Astrocyte (in vitro differentiated cells and primary cell): Measurements from ENCODE around the gene NUMA1. TPM values are rescaled to one million over a fixed set of nuclear protein-coding genes. Genes with fewer than 3 reads are reported as not detected.

Source experiments
- DNase-seq: peaks from one replicate; pipeline ENCODE4 v3.0.0-alpha.2; 2010; ENCODE audit warnings: low read depth
- FAIRE-seq: peaks from 2 replicates; lab custom pipeline; 2011; peaks lifted over from hg19 to GRCh38; lab: Jason Lieb, UNC
- H2AFZ ChIP-seq: 2 replicates; pipeline ENCODE4 v1.6.0; 2012; ENCODE audit warnings: low read depth, low read length, inconsistent platforms
- H3K27ac ChIP-seq: 2 replicates; pipeline ENCODE4 v1.5.1; 2011; ENCODE audit warnings: low read depth, low read length, inconsistent platforms
- H3K27me3 ChIP-seq: 2 replicates; pipeline ENCODE4 v1.6.0; 2011; ENCODE audit warnings: low read length, inconsistent platforms; ENCODE audit not compliant: insufficient read depth
- H3K36me3 ChIP-seq: 2 replicates; pipeline ENCODE4 v1.5.1; 2011; ENCODE audit warnings: low read length, inconsistent platforms; ENCODE audit not compliant: insufficient read depth
- H3K4me1 ChIP-seq: 2 replicates; pipeline ENCODE4 v1.5.1; 2011; ENCODE audit warnings: low read length, inconsistent platforms; ENCODE audit not compliant: insufficient read depth
- H3K4me2 ChIP-seq: 2 replicates; pipeline ENCODE4 v1.6.0; 2012; ENCODE audit warnings: low read length, inconsistent platforms
- H3K4me3 ChIP-seq: 2 replicates; pipeline ENCODE4 v1.5.1; 2011; ENCODE audit warnings: low read depth, mild to moderate bottlenecking, low read length, inconsistent platforms; ENCODE audit not compliant: insufficient read depth
- H3K79me2 ChIP-seq: 2 replicates; pipeline ENCODE4 v1.6.0; 2012; ENCODE audit warnings: mild to moderate bottlenecking, low read length, inconsistent platforms; ENCODE audit not compliant: insufficient read depth
- H3K9ac ChIP-seq: 2 replicates; pipeline ENCODE4 v1.6.0; 2012; ENCODE audit warnings: mild to moderate bottlenecking, low read length, inconsistent platforms
- H3K9me3 ChIP-seq: 2 replicates; pipeline ENCODE4 v1.5.1; 2012; ENCODE audit warnings: low read depth, mild to moderate bottlenecking, low read length, inconsistent platforms; ENCODE audit not compliant: insufficient read depth
- H4K20me1 ChIP-seq: 2 replicates; pipeline ENCODE4 v1.6.0; 2012; ENCODE audit warnings: low read length, inconsistent platforms; ENCODE audit not compliant: insufficient read depth
- H3K27ac Mint-ChIP-seq: one replicate; pipeline ENCODE4 v1.8.0; 2021; ENCODE audit warnings: mild to moderate bottlenecking, mixed read lengths; ENCODE audit not compliant: unreplicated experiment
- H3K27me3 Mint-ChIP-seq: one replicate; pipeline ENCODE4 v1.8.0; 2021; ENCODE audit warnings: low read depth, mixed read lengths; ENCODE audit not compliant: unreplicated experiment
- H3K36me3 Mint-ChIP-seq: one replicate; pipeline ENCODE4 v1.8.0; 2021; ENCODE audit warnings: low read depth, mixed read lengths; ENCODE audit not compliant: unreplicated experiment
- H3K4me1 Mint-ChIP-seq: one replicate; pipeline ENCODE4 v1.8.0; 2021; ENCODE audit warnings: low read depth, mixed read lengths; ENCODE audit not compliant: unreplicated experiment
- H3K4me3 Mint-ChIP-seq: one replicate; pipeline ENCODE4 v1.8.0; 2021; ENCODE audit warnings: mild to moderate bottlenecking, moderate library complexity, mixed read lengths; ENCODE audit not compliant: unreplicated experiment
- H3K9me3 Mint-ChIP-seq: one replicate; pipeline ENCODE4 v1.8.0; 2021; ENCODE audit warnings: mild to moderate bottlenecking, mixed read lengths; ENCODE audit not compliant: unreplicated experiment
- EZH2 ChIP-seq: IDR thresholded peaks from 2 replicates; pipeline ENCODE4 v1.6.1; 2012; ENCODE audit warnings: mild to moderate bottlenecking, low read length, inconsistent platforms; ENCODE audit not compliant: insufficient read depth
- total RNA-seq: library from RNA; stranded (reverse); gene quantifications from 2 replicates; pipeline ENCODE4 v1.2.1, GENCODE V29; 2021
- TF ChIP-seq, protein P1 (sequence below): IDR thresholded peaks from 2 replicates; pipeline ENCODE4 v1.5.1; 2011; ENCODE audit warnings: low read depth, mild to moderate bottlenecking, inconsistent platforms, low read length, moderate library complexity; ENCODE audit not compliant: insufficient read depth

NUMA1 gene
- total RNA-seq, 1 donor from 2014 or later: 111 TPM

DNA sequence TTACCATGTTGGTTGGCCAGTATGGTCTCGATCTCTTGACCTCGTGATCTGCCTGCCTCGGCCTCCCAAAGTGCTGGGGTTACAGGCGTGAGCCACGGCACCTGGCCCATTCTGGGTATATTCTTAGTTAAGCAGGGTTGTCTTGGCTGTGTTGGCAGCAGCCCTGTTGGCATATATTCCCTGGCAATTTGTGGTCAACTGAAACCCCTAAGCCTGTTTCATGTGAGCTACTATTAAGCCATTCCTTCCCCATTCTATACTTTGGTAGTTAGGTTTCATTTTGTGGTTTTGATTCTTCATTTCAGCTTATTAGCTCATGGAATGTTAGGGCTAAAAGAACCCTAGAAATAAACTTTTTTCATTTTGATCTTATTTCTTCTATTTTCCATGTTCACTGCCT lies 103.8 kb downstream of the NUMA1 start:
- no peak for TF ChIP-seq EZH2
- TF ChIP-seq, protein P1, sequence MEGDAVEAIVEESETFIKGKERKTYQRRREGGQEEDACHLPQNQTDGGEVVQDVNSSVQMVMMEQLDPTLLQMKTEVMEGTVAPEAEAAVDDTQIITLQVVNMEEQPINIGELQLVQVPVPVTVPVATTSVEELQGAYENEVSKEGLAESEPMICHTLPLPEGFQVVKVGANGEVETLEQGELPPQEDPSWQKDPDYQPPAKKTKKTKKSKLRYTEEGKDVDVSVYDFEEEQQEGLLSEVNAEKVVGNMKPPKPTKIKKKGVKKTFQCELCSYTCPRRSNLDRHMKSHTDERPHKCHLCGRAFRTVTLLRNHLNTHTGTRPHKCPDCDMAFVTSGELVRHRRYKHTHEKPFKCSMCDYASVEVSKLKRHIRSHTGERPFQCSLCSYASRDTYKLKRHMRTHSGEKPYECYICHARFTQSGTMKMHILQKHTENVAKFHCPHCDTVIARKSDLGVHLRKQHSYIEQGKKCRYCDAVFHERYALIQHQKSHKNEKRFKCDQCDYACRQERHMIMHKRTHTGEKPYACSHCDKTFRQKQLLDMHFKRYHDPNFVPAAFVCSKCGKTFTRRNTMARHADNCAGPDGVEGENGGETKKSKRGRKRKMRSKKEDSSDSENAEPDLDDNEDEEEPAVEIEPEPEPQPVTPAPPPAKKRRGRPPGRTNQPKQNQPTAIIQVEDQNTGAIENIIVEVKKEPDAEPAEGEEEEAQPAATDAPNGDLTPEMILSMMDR: no peak
- Histone ChIP-seq H2AFZ (no peak overlapping the region), H3K9ac (no peak overlapping the region), H3K27me3 (no peaks in the 10 kb centered on the region), H3K27ac (no peak overlapping the region), H3K4me1 (no peaks in the 10 kb centered on the region), H3K4me2 (no peak overlapping the region), H3K36me3 (peaks cover 17% of the 10 kb centered on the region), H3K79me2 (peaks cover 29% of the 10 kb centered on the region), H3K4me3 (no peak overlapping the region), H4K20me1 (peaks cover 63% of the 10 kb centered on the region), H3K9me3 (no peaks in the 10 kb centered on the region)
- Mint-ChIP-seq H3K27me3 (no peaks in the 10 kb centered on the region), H3K4me3 (no peak overlapping the region), H3K36me3 (peaks cover 8% of the 10 kb centered on the region), H3K4me1 (peaks cover 3% of the 10 kb centered on the region), H3K9me3 (no peaks in the 10 kb centered on the region), H3K27ac (no peak overlapping the region)
- FAIRE-seq (no peak), DNase-seq (no peak)

DNA sequence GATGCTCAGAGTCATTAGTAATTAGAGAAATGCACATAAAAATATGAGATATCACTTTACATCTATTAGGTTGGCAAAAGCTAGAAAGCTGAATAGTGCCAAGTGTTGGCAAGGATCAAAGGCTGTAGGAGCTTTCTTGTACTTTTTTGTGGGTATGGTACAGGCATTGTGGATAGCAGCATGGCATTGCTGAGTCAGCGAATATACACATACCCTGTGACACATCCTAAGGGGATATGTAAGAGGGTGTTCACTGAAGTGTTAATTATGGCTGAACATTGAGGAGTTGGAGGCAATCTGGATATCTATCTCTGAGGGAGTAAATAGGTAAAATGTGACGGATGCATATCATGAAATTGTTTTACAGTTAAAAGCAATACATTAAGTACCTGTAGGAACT lies 108.7 kb downstream of the NUMA1 start:
- H3K4me1 ChIP-seq: no peaks in the 10 kb centered on the region
- no peaks in the 10 kb centered on the region for H3K27me3 ChIP-seq
- no peaks in the 10 kb centered on the region for H3K9me3 ChIP-seq
- Mint-ChIP-seq H3K9me3 (no peaks in the 10 kb centered on the region), H3K36me3 (peaks cover 7% of the 10 kb centered on the region), H3K27me3 (no peaks in the 10 kb centered on the region), H3K27ac (no peak overlapping the region), H3K4me3 (no peak overlapping the region), H3K4me1 (peaks cover 3% of the 10 kb centered on the region)
- no peak overlapping the region for H3K4me2 ChIP-seq
- TF ChIP-seq EZH2: no peak
- TF ChIP-seq, protein P1: no peak
- H2AFZ ChIP-seq: no peak overlapping the region
- DNase-seq: no peak
- H3K79me2 ChIP-seq: peaks cover 31% of the 10 kb centered on the region
- peaks cover 37% of the 10 kb centered on the region for H4K20me1 ChIP-seq
- no peak overlapping the region for H3K9ac ChIP-seq
- H3K36me3 ChIP-seq: peaks cover 30% of the 10 kb centered on the region
- no peak overlapping the region for H3K27ac ChIP-seq
- FAIRE-seq: no peak
- H3K4me3 ChIP-seq: no peak overlapping the region

DNA sequence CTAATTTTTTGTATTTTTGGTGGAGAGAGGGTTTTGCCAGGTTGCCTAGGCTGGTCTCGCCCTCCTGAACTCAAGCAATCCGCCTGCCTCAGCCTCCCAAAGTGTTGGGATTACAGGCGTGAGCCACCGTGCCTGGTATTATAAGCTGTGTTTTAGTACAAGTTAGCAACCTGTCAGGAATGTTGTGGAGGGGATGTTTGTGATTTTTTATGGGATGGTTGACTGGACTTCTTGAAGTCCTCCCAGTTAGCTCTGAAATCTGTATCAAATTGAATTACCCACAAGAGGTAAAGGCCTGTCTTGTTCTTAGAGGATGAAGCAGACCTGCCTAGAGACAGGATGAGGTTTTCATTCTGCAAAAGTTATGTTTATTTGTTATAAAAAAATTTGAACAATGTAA lies 115.7 kb downstream of the NUMA1 start:
- Mint-ChIP-seq H3K4me3 (no peak overlapping the region), H3K36me3 (peaks cover 12% of the 10 kb centered on the region), H3K27ac (no peak overlapping the region), H3K27me3 (no peaks in the 10 kb centered on the region), H3K9me3 (no peaks in the 10 kb centered on the region), H3K4me1 (peaks cover 23% of the 10 kb centered on the region)
- Histone ChIP-seq H3K4me3 (no peak overlapping the region), H3K9ac (no peak overlapping the region), H3K4me1 (peaks cover 11% of the 10 kb centered on the region), H3K27ac (no peak overlapping the region), H3K4me2 (peak overlapping the region; percentile 3), H3K36me3 (peaks cover 35% of the 10 kb centered on the region), H2AFZ (no peak overlapping the region), H4K20me1 (peaks cover 34% of the 10 kb centered on the region), H3K79me2 (peaks cover 55% of the 10 kb centered on the region), H3K9me3 (no peaks in the 10 kb centered on the region), H3K27me3 (no peaks in the 10 kb centered on the region)
- FAIRE-seq (no peak), DNase-seq (no peak)
- no peak for TF ChIP-seq EZH2
- TF ChIP-seq, protein P1: no peak
